Trophoblast cell (in vitro differentiated cells and primary cell): ENCODE measurements around the gene TENM3.

Experiments used
- DNase-seq, 2 donors: peaks; one replicate each; pipeline ENCODE4 v3.0.0-alpha.2; 2016
- H2AFZ ChIP-seq: 2 replicates; pipeline ENCODE4 v1.6.1; 2013; ENCODE audit warnings: low read length, moderate library complexity, mild to moderate bottlenecking; ENCODE audit not compliant: insufficient read depth, poor library complexity
- H2AK5ac ChIP-seq: 2 replicates; pipeline ENCODE4 v1.6.1; 2013; ENCODE audit warnings: mild to moderate bottlenecking, low read length
- H2BK120ac ChIP-seq: 2 replicates; pipeline ENCODE4 v1.6.1; 2013; ENCODE audit warnings: low read length, mild to moderate bottlenecking, moderate library complexity; ENCODE audit not compliant: insufficient read depth, poor library complexity
- H2BK12ac ChIP-seq: 2 replicates; pipeline ENCODE4 v1.6.1; 2013; ENCODE audit warnings: mild to moderate bottlenecking, low read length, moderate library complexity
- H2BK5ac ChIP-seq: 2 replicates; pipeline ENCODE4 v1.6.1; 2013; ENCODE audit warnings: low read length, low read depth, moderate library complexity, mild to moderate bottlenecking; ENCODE audit not compliant: poor library complexity
- H3K14ac ChIP-seq: 2 replicates; pipeline ENCODE4 v1.6.1; 2013; ENCODE audit warnings: mild to moderate bottlenecking, low read length
- H3K18ac ChIP-seq: 2 replicates; pipeline ENCODE4 v1.6.1; 2013; ENCODE audit warnings: mild to moderate bottlenecking, low read length
- H3K23ac ChIP-seq: 2 replicates; pipeline ENCODE4 v1.6.1; 2013; ENCODE audit warnings: low read length
- H3K27ac ChIP-seq: 2 replicates; pipeline ENCODE4 v1.5.1; 2013; ENCODE audit warnings: low read depth, mild to moderate bottlenecking, inconsistent platforms, low read length, moderate library complexity
- H3K27me3 ChIP-seq: 2 replicates; pipeline ENCODE4 v1.6.1; 2013; ENCODE audit warnings: inconsistent platforms, mild to moderate bottlenecking, low read length, moderate library complexity; ENCODE audit not compliant: insufficient read depth
- H3K36me3 ChIP-seq, 2 experiments: 1 replicate in 1 of 2; 2 replicates in 1 of 2; pipeline ENCODE4 v1.6.1; 2013; ENCODE audit warnings: low read length in 2 of 2, mild to moderate bottlenecking in 2 of 2, moderate library complexity in 1 of 2; ENCODE audit not compliant: insufficient read depth in 2 of 2, control insufficient read depth in 1 of 2
- H3K4ac ChIP-seq: 2 replicates; pipeline ENCODE4 v1.6.1; 2013; ENCODE audit warnings: low read depth, mild to moderate bottlenecking, low read length, moderate library complexity
- H3K4me1 ChIP-seq, 2 experiments: 1 replicate in 1 of 2; 2 replicates in 1 of 2; pipeline ENCODE4 v1.6.1; 2013; ENCODE audit warnings: low read length in 2 of 2, mild to moderate bottlenecking in 2 of 2, moderate library complexity in 1 of 2; ENCODE audit not compliant: insufficient read depth in 2 of 2, control insufficient read depth in 1 of 2
- H3K4me2 ChIP-seq: 2 replicates; pipeline ENCODE4 v1.6.1; 2013; ENCODE audit warnings: inconsistent platforms, mild to moderate bottlenecking, low read length, moderate library complexity
- H3K4me3 ChIP-seq: 2 replicates; pipeline ENCODE4 v1.5.1; 2013; ENCODE audit warnings: mild to moderate bottlenecking, low read depth, low read length, inconsistent platforms
- H3K79me1 ChIP-seq: one replicate; pipeline ENCODE4 v1.6.1; 2013; ENCODE audit warnings: low read length
- H3K79me2 ChIP-seq: 2 replicates; pipeline ENCODE4 v1.6.1; 2013; ENCODE audit warnings: low read length, mild to moderate bottlenecking; ENCODE audit not compliant: control insufficient read depth, insufficient read depth, poor library complexity
- H3K9ac ChIP-seq: 2 replicates; pipeline ENCODE4 v1.6.1; 2013; ENCODE audit warnings: mild to moderate bottlenecking, low read length
- H3K9me3 ChIP-seq: 2 replicates; pipeline ENCODE4 v1.6.1; 2013; ENCODE audit warnings: low read depth, mild to moderate bottlenecking, control low read depth, inconsistent platforms, low read length; ENCODE audit not compliant: insufficient read depth
- H4K12ac ChIP-seq: 2 replicates; pipeline ENCODE4 v1.6.1; 2013; ENCODE audit warnings: low read depth, mild to moderate bottlenecking, low read length, moderate library complexity
- H4K8ac ChIP-seq: 2 replicates; pipeline ENCODE4 v1.6.1; 2013; ENCODE audit warnings: low read depth, mild to moderate bottlenecking, low read length, moderate library complexity
- H4K91ac ChIP-seq: one replicate; pipeline ENCODE4 v1.6.1; 2013; ENCODE audit warnings: low read depth, mild to moderate bottlenecking, low read length, moderate library complexity
- WGBS: extraction: QIAGEN DNeasy Blood & Tissue Kit; methylation state at CpG from one replicate; pipeline ENCODE4 v1.1.7; 2013; ENCODE audit warnings: missing lambda C conversion rate; ENCODE audit not compliant: insufficient read length, insufficient coverage; ENCODE audit errors: extremely low coverage; 5-methylcytosine and 5-hydroxymethylcytosine counted together

TENM3 gene

GRCh38 chr4:182286931-182287330, 43.7 kb downstream of the TENM3 start:
- no CpG with 5 or more reads among the region's 7 CpGs for WGBS
- no peak overlapping the region for H2BK120ac ChIP-seq

GRCh38 chr4:182288534-182288933, 45.3 kb downstream of the TENM3 start:
- H3K9ac ChIP-seq, result no peak overlapping the region
- peaks cover 2 to 7% of the 10 kb centered on the region in 2 experiments for H3K4me1 ChIP-seq
- H3K36me3 ChIP-seq, result peaks cover 13 to 16% of the 10 kb centered on the region in 2 experiments
- no peak overlapping the region for H4K8ac ChIP-seq
- no peak for DNase-seq
- H2BK120ac ChIP-seq, result no peak overlapping the region
- H3K4ac ChIP-seq, result no peak overlapping the region
- H3K14ac ChIP-seq, result no peak overlapping the region
- H3K79me1 ChIP-seq, result no peaks in the 10 kb centered on the region
- no CpG with 5 or more reads among the region's 7 CpGs for WGBS
- H3K9me3 ChIP-seq, result no peaks in the 10 kb centered on the region
- H2AFZ ChIP-seq, result no peak overlapping the region
- H4K91ac ChIP-seq, result no peak overlapping the region
- no peak overlapping the region for H3K18ac ChIP-seq
- H2BK12ac ChIP-seq, result no peak overlapping the region
- no peak overlapping the region for H2BK5ac ChIP-seq
- H2AK5ac ChIP-seq, result no peak overlapping the region
- no peak overlapping the region for H3K23ac ChIP-seq
- H3K4me3 ChIP-seq, result no peak overlapping the region
- no peaks in the 10 kb centered on the region for H3K27me3 ChIP-seq
- no peak overlapping the region for H3K4me2 ChIP-seq
- no peaks in the 10 kb centered on the region for H3K79me2 ChIP-seq
- no peak overlapping the region for H4K12ac ChIP-seq
- H3K27ac ChIP-seq, result no peak overlapping the region

More at GRCh38 chr4:182286931-182287330, 43.7 kb downstream of the TENM3 start:
- H3K9me3 ChIP-seq, result no peaks in the 10 kb centered on the region
- H3K27ac ChIP-seq, result no peak overlapping the region
- no peak overlapping the region for H2AFZ ChIP-seq
- DNase-seq, result no peak
- no peak overlapping the region for H3K4me2 ChIP-seq
- no peak overlapping the region for H4K8ac ChIP-seq
- peak overlapping the region; percentile 27 for H3K4ac ChIP-seq
- H4K91ac ChIP-seq, result no peak overlapping the region
- no peak overlapping the region for H3K4me3 ChIP-seq
- no peak overlapping the region for H3K18ac ChIP-seq
- H4K12ac ChIP-seq, result no peak overlapping the region
- H3K14ac ChIP-seq, result no peak overlapping the region
- H2BK12ac ChIP-seq, result no peak overlapping the region
- H3K4me1 ChIP-seq, result peaks cover 2 to 4% of the 10 kb centered on the region in 2 experiments
- peaks cover 16% of the 10 kb centered on the region in 2 experiments for H3K36me3 ChIP-seq
- no peaks in the 10 kb centered on the region for H3K27me3 ChIP-seq
- no peak overlapping the region for H3K9ac ChIP-seq
- no peaks in the 10 kb centered on the region for H3K79me1 ChIP-seq
- H3K23ac ChIP-seq, result no peak overlapping the region
- H2BK5ac ChIP-seq, result no peak overlapping the region
- no peak overlapping the region for H2AK5ac ChIP-seq
- H3K79me2 ChIP-seq, result no peaks in the 10 kb centered on the region

GRCh38 chr4:182289809-182290208, 46.6 kb downstream of the TENM3 start:
- Histone ChIP-seq H3K79me1 (no peaks in the 10 kb centered on the region), H3K4me3 (no peak overlapping the region), H3K9ac (no peak overlapping the region), H4K8ac (no peak overlapping the region), H3K27ac (no peak overlapping the region), H3K18ac (no peak overlapping the region), H3K4me2 (no peak overlapping the region), H2AK5ac (no peak overlapping the region), H3K27me3 (no peaks in the 10 kb centered on the region), H3K36me3 (peaks cover 13 to 16% of the 10 kb centered on the region in 2 experiments), H4K12ac (no peak overlapping the region), H3K14ac (no peak overlapping the region), H3K23ac (no peak overlapping the region), H2BK120ac (no peak overlapping the region), H2BK5ac (no peak overlapping the region), H2AFZ (no peak overlapping the region), H3K9me3 (no peaks in the 10 kb centered on the region), H2BK12ac (no peak overlapping the region), H4K91ac (no peak overlapping the region), H3K4ac (no peak overlapping the region), H3K79me2 (no peaks in the 10 kb centered on the region), H3K4me1 (peaks cover 2 to 7% of the 10 kb centered on the region in 2 experiments)
- DNase-seq, result no peak
- no CpG with 5 or more reads among the region's 13 CpGs for whole genome bisulfite sequencing

GRCh38 chr4:182291175-182291574, 48.0 kb downstream of the TENM3 start:
- DNase-seq, result no peak
- Histone ChIP-seq H3K9me3 (no peaks in the 10 kb centered on the region), H3K79me1 (no peaks in the 10 kb centered on the region), H4K8ac (no peak overlapping the region), H3K9ac (no peak overlapping the region), H3K18ac (no peak overlapping the region), H2BK120ac (no peak overlapping the region), H4K12ac (no peak overlapping the region), H2BK12ac (no peak overlapping the region), H3K14ac (no peak overlapping the region), H3K4me1 (peaks cover 0 to 3% of the 10 kb centered on the region in 2 experiments), H3K4me3 (no peak overlapping the region), H4K91ac (no peak overlapping the region), H3K23ac (no peak overlapping the region), H3K27me3 (no peaks in the 10 kb centered on the region), H2AFZ (no peak overlapping the region), H3K4ac (no peak overlapping the region), H2BK5ac (no peak overlapping the region), H3K27ac (no peak overlapping the region), H2AK5ac (no peak overlapping the region), H3K4me2 (no peak overlapping the region), H3K36me3 (peaks cover 10 to 13% of the 10 kb centered on the region in 2 experiments), H3K79me2 (no peaks in the 10 kb centered on the region)
- WGBS, result no CpG with 5 or more reads among the region's 8 CpGs
